Astrocyte (in vitro differentiated cells and primary cell): Measurements from ENCODE around the gene FBXO34. TPM values are rescaled to one million over a fixed set of nuclear protein-coding genes. Genes with fewer than 3 reads are reported as not detected.
A peak's percentile ranks its signal among the peaks of the same experiment; 100 is the strongest.

Experiments
- DNase-seq: peaks from one replicate; pipeline ENCODE4 v3.0.0-alpha.2; 2010; ENCODE audit warnings: low read depth
- FAIRE-seq: peaks from 2 replicates; lab custom pipeline; 2011; peaks lifted over from hg19 to GRCh38; lab: Jason Lieb, UNC
- H2AFZ ChIP-seq: 2 replicates; pipeline ENCODE4 v1.6.0; 2012; ENCODE audit warnings: low read depth, low read length, inconsistent platforms
- H3K27ac ChIP-seq: 2 replicates; pipeline ENCODE4 v1.5.1; 2011; ENCODE audit warnings: low read depth, low read length, inconsistent platforms
- H3K27me3 ChIP-seq: 2 replicates; pipeline ENCODE4 v1.6.0; 2011; ENCODE audit warnings: low read length, inconsistent platforms; ENCODE audit not compliant: insufficient read depth
- H3K36me3 ChIP-seq: 2 replicates; pipeline ENCODE4 v1.5.1; 2011; ENCODE audit warnings: low read length, inconsistent platforms; ENCODE audit not compliant: insufficient read depth
- H3K4me1 ChIP-seq: 2 replicates; pipeline ENCODE4 v1.5.1; 2011; ENCODE audit warnings: low read length, inconsistent platforms; ENCODE audit not compliant: insufficient read depth
- H3K4me2 ChIP-seq: 2 replicates; pipeline ENCODE4 v1.6.0; 2012; ENCODE audit warnings: low read length, inconsistent platforms
- H3K4me3 ChIP-seq: 2 replicates; pipeline ENCODE4 v1.5.1; 2011; ENCODE audit warnings: low read depth, mild to moderate bottlenecking, low read length, inconsistent platforms; ENCODE audit not compliant: insufficient read depth
- H3K79me2 ChIP-seq: 2 replicates; pipeline ENCODE4 v1.6.0; 2012; ENCODE audit warnings: mild to moderate bottlenecking, low read length, inconsistent platforms; ENCODE audit not compliant: insufficient read depth
- H3K9ac ChIP-seq: 2 replicates; pipeline ENCODE4 v1.6.0; 2012; ENCODE audit warnings: mild to moderate bottlenecking, low read length, inconsistent platforms
- H3K9me3 ChIP-seq: 2 replicates; pipeline ENCODE4 v1.5.1; 2012; ENCODE audit warnings: low read depth, mild to moderate bottlenecking, low read length, inconsistent platforms; ENCODE audit not compliant: insufficient read depth
- H4K20me1 ChIP-seq: 2 replicates; pipeline ENCODE4 v1.6.0; 2012; ENCODE audit warnings: low read length, inconsistent platforms; ENCODE audit not compliant: insufficient read depth
- H3K27ac Mint-ChIP-seq: one replicate; pipeline ENCODE4 v1.8.0; 2021; ENCODE audit warnings: mild to moderate bottlenecking, mixed read lengths; ENCODE audit not compliant: unreplicated experiment
- H3K27me3 Mint-ChIP-seq: one replicate; pipeline ENCODE4 v1.8.0; 2021; ENCODE audit warnings: low read depth, mixed read lengths; ENCODE audit not compliant: unreplicated experiment
- H3K36me3 Mint-ChIP-seq: one replicate; pipeline ENCODE4 v1.8.0; 2021; ENCODE audit warnings: low read depth, mixed read lengths; ENCODE audit not compliant: unreplicated experiment
- H3K4me1 Mint-ChIP-seq: one replicate; pipeline ENCODE4 v1.8.0; 2021; ENCODE audit warnings: low read depth, mixed read lengths; ENCODE audit not compliant: unreplicated experiment
- H3K4me3 Mint-ChIP-seq: one replicate; pipeline ENCODE4 v1.8.0; 2021; ENCODE audit warnings: mild to moderate bottlenecking, moderate library complexity, mixed read lengths; ENCODE audit not compliant: unreplicated experiment
- H3K9me3 Mint-ChIP-seq: one replicate; pipeline ENCODE4 v1.8.0; 2021; ENCODE audit warnings: mild to moderate bottlenecking, mixed read lengths; ENCODE audit not compliant: unreplicated experiment
- EZH2 ChIP-seq: IDR thresholded peaks from 2 replicates; pipeline ENCODE4 v1.6.1; 2012; ENCODE audit warnings: mild to moderate bottlenecking, low read length, inconsistent platforms; ENCODE audit not compliant: insufficient read depth
- total RNA-seq: library from RNA; stranded (reverse); gene quantifications from 2 replicates; pipeline ENCODE4 v1.2.1, GENCODE V29; 2021
- TF ChIP-seq, protein P1 (sequence below): IDR thresholded peaks from 2 replicates; pipeline ENCODE4 v1.5.1; 2011; ENCODE audit warnings: low read depth, mild to moderate bottlenecking, inconsistent platforms, low read length, moderate library complexity; ENCODE audit not compliant: insufficient read depth

The FBXO34 gene
- total RNA-seq, 1 donor from 2014 or later: 23.4 TPM

DNA sequence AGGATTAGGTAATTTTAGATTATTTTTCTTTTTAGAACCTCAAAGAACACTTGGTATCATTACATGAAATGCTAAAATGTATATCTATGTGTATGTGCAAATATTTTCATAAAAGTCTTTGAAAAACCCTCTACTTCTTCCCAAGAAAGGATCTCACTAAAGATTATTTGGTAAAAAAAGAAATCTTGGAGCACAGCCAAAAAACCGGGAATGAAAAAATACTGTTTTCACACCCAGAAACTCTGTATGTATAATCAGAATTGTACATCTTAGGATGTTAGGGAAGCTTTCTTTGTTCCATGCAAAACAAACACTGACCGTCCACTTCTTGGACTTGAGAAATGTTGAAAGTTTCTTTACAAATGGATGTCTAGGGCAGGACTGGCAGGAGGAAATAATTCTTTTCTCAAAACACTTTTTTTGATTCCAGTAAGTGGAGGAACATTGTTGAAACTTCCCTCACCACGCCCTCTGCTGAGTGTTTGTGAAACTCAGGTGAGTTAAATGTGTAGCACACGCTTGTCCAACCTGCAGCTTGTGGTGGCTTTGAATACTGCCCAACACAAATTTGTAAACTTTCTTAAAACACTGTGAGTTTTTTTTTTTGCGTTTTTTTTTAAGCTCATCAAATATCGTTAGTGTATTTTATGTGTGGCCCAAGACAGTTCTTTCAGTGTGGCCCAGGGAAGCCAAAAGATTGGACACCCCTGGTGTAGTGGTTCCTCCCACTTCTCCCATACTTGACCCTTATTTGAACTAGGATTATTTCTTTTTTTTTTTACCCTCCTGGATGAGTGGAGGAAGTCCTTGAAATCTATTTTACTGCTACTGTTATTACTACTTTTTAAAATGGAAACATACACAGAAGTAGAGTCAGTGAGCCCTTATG, 26.6 kb downstream of the FBXO34 start:
- Mint-ChIP-seq H3K27ac (no peak overlapping the region), H3K36me3 (peaks cover 4% of the 10 kb centered on the region), H3K4me3 (no peak overlapping the region), H3K27me3 (no peaks in the 10 kb centered on the region), H3K4me1 (peaks cover 19% of the 10 kb centered on the region), H3K9me3 (no peaks in the 10 kb centered on the region)
- Histone ChIP-seq H4K20me1 (peaks cover 71% of the 10 kb centered on the region), H3K4me2 (no peak overlapping the region), H3K27me3 (no peaks in the 10 kb centered on the region), H3K36me3 (no peaks in the 10 kb centered on the region), H3K79me2 (peaks cover 75% of the 10 kb centered on the region), H3K9me3 (no peaks in the 10 kb centered on the region), H3K4me3 (no peak overlapping the region), H3K27ac (no peak overlapping the region), H3K9ac (no peak overlapping the region), H2AFZ (no peak overlapping the region), H3K4me1 (peaks cover 6% of the 10 kb centered on the region)
- no peak for DNase-seq
- FAIRE-seq: no peak
- TF ChIP-seq, protein P1, sequence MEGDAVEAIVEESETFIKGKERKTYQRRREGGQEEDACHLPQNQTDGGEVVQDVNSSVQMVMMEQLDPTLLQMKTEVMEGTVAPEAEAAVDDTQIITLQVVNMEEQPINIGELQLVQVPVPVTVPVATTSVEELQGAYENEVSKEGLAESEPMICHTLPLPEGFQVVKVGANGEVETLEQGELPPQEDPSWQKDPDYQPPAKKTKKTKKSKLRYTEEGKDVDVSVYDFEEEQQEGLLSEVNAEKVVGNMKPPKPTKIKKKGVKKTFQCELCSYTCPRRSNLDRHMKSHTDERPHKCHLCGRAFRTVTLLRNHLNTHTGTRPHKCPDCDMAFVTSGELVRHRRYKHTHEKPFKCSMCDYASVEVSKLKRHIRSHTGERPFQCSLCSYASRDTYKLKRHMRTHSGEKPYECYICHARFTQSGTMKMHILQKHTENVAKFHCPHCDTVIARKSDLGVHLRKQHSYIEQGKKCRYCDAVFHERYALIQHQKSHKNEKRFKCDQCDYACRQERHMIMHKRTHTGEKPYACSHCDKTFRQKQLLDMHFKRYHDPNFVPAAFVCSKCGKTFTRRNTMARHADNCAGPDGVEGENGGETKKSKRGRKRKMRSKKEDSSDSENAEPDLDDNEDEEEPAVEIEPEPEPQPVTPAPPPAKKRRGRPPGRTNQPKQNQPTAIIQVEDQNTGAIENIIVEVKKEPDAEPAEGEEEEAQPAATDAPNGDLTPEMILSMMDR: no peak
- TF ChIP-seq EZH2: no peak

DNA sequence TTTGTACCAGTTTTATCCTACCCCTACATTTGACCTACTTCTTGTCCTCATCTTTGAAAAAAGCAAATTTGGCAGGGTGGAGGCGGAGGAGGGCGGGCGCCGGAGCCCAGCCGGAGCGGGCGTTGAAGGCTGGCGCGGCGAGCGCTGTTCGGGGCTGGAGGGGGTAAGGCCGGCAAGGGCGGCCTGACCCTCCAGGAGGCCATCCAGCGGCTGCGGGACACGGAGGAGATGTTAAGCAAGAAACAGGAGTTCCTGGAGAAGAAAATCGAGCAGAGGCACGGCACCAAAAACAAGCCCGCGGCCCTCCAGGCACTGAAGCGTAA, 27.2 kb downstream of the FBXO34 start:
- H3K27me3 Mint-ChIP-seq: no peaks in the 10 kb centered on the region
- FAIRE-seq: no peak
- H3K36me3 ChIP-seq: no peaks in the 10 kb centered on the region
- peaks cover 70% of the 10 kb centered on the region for H4K20me1 ChIP-seq
- no peak for DNase-seq
- no peak overlapping the region for H3K27ac ChIP-seq
- no peak overlapping the region for H2AFZ ChIP-seq
- TF ChIP-seq, protein P1: no peak
- no peak for TF ChIP-seq EZH2
- peaks cover 6% of the 10 kb centered on the region for H3K4me1 ChIP-seq
- H3K4me3 Mint-ChIP-seq: no peak overlapping the region
- peaks cover 4% of the 10 kb centered on the region for H3K36me3 Mint-ChIP-seq
- H3K9me3 ChIP-seq: no peaks in the 10 kb centered on the region
- H3K9me3 Mint-ChIP-seq: no peaks in the 10 kb centered on the region
- no peak overlapping the region for H3K27ac Mint-ChIP-seq
- H3K4me3 ChIP-seq: no peak overlapping the region
- no peak overlapping the region for H3K9ac ChIP-seq
- H3K4me2 ChIP-seq: no peak overlapping the region
- peaks cover 23% of the 10 kb centered on the region for H3K4me1 Mint-ChIP-seq
- H3K79me2 ChIP-seq: peaks cover 71% of the 10 kb centered on the region
- H3K27me3 ChIP-seq: no peaks in the 10 kb centered on the region

DNA sequence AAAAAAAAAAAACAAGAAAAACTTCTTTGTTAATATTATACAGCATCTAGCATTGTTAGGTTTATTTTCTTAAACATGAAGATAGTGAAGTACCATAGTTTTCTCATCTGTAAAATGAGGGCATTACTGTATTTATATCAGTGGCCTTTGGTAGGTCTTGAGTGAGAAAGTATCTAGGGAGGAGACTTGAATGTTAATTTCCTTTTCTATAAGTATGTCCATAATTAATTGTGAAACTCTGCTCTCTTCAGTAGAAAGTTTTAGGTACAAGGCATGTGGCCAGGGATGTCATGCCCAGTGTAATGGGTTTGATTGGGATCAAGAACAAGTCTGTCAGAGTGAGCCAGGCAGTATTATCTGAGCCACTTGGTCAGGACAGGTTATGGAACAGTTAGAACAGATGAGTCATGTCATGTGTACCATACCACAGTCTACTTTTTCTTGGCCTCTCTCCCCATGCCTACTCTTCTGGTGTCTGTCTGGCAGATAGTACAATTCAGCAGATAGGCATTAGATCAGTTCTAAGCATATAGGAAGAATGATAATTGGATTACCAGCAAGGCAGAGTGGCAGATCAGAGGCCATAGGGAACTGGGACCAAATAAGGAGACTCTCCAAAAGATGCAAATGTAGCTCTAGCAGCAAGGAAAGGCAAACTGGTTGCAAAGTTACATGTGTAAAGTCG, 30.4 kb downstream of the FBXO34 start:
- H3K36me3 Mint-ChIP-seq: peaks cover 4% of the 10 kb centered on the region
- TF ChIP-seq EZH2: no peak
- TF ChIP-seq, protein P1: no peak
- H4K20me1 ChIP-seq: peaks cover 66% of the 10 kb centered on the region
- no peaks in the 10 kb centered on the region for H3K36me3 ChIP-seq
- H3K9me3 Mint-ChIP-seq: no peaks in the 10 kb centered on the region
- no peak overlapping the region for H3K9ac ChIP-seq
- H3K27ac Mint-ChIP-seq: peak overlapping the region; percentile 84
- H3K4me3 Mint-ChIP-seq: peak overlapping the region; percentile 8
- H3K4me2 ChIP-seq: no peak overlapping the region
- H2AFZ ChIP-seq: no peak overlapping the region
- H3K79me2 ChIP-seq: peaks cover 76% of the 10 kb centered on the region
- FAIRE-seq (no peak), DNase-seq (peak; percentile 63)
- no peaks in the 10 kb centered on the region for H3K27me3 Mint-ChIP-seq
- H3K4me1 Mint-ChIP-seq: peaks cover 25% of the 10 kb centered on the region
- H3K4me3 ChIP-seq: no peak overlapping the region
- no peak overlapping the region for H3K27ac ChIP-seq
- H3K27me3 ChIP-seq: no peaks in the 10 kb centered on the region
- H3K9me3 ChIP-seq: no peaks in the 10 kb centered on the region
- peaks cover 6% of the 10 kb centered on the region for H3K4me1 ChIP-seq
